ENCODE measurements around the gene GATC. TPM values are rescaled to one million over a fixed set of nuclear protein-coding genes. Genes with fewer than 3 reads are reported as not detected.

Gene GATC
- total RNA-seq, 1 experiment from 2014 or later, result 30.9 TPM

- H3K4me3 Mint-ChIP-seq (ENCODE audit: unreplicated experiment), result no peak overlapping the region
- CTCF ChIA-PET, result interaction anchor here (0.6 kb wide), 1 partner anchor 10 kb away, joined by 3 read pairs; no protein-coding TSS in a partner anchor
- POLR2A ChIA-PET, result no interaction called here
- H3K27me3 ChIP-seq (replicated peaks; ENCODE audit: control insufficient read depth, insufficient read depth, low read length), result no peaks in the 10 kb centered on the region
- H3K27ac Mint-ChIP-seq (ENCODE audit: unreplicated experiment), result no peak overlapping the region
- no peak overlapping the region for H3K4me3 ChIP-seq (ENCODE audit: low read depth, low read length)
- no peak for TF ChIP-seq CTCF (IDR thresholded peaks at IDR 0.05; ENCODE audit: insufficient read depth in 1 of 2, low read depth in 1 of 2, low read length in 1 of 2, severe bottlenecking in 1 of 2, unreplicated experiment in 1 of 2)
- no peaks in the 10 kb centered on the region for H3K27me3 Mint-ChIP-seq (ENCODE audit: insufficient read depth, unreplicated experiment)
- H3K4me1 ChIP-seq, result peaks cover 17% of the 10 kb centered on the region
- peaks cover 3% of the 10 kb centered on the region for H3K36me3 ChIP-seq (ENCODE audit: control insufficient read depth, insufficient read depth, low read length)
- no peak for DNase-seq
- no TSS peak for BruUV-seq (replicated peaks)
- H3K9me3 ChIP-seq, result no peaks in the 10 kb centered on the region
- H3K4me1 Mint-ChIP-seq (ENCODE audit: low read depth, unreplicated experiment), result peaks cover 19% of the 10 kb centered on the region
- H3K9me3 Mint-ChIP-seq (ENCODE audit: unreplicated experiment), result no peaks in the 10 kb centered on the region
- H3K36me3 Mint-ChIP-seq (ENCODE audit: insufficient read depth, unreplicated experiment), result peaks cover 55% of the 10 kb centered on the region
- intact Hi-C loops (cut with micrococcal nuclease; ENCODE audit: unreplicated experiment), result no loop called here
These were observed 52.7 kb downstream of the GATC start for GRCh38 chr12:120498870-120499515.

GRCh38 chr12:120500581-120500980 lies 54.3 kb downstream of the GATC start:
- intact Hi-C loops (cut with micrococcal nuclease; ENCODE audit: unreplicated experiment), result no loop called here
- Histone ChIP-seq H3K9me3 (no peaks in the 10 kb centered on the region), H3K27me3 (replicated peaks; ENCODE audit: control insufficient read depth, insufficient read depth, low read length) (no peaks in the 10 kb centered on the region), H3K4me3 (ENCODE audit: low read depth, low read length) (no peak overlapping the region), H3K4me1 (peaks cover 11% of the 10 kb centered on the region), H3K36me3 (ENCODE audit: control insufficient read depth, insufficient read depth, low read length) (peaks cover 3% of the 10 kb centered on the region)
- Mint-ChIP-seq H3K27me3 (ENCODE audit: insufficient read depth, unreplicated experiment) (no peaks in the 10 kb centered on the region), H3K4me1 (ENCODE audit: low read depth, unreplicated experiment) (peaks cover 12% of the 10 kb centered on the region), H3K9me3 (ENCODE audit: unreplicated experiment) (no peaks in the 10 kb centered on the region), H3K36me3 (ENCODE audit: insufficient read depth, unreplicated experiment) (peaks cover 56% of the 10 kb centered on the region), H3K4me3 (ENCODE audit: unreplicated experiment) (no peak overlapping the region), H3K27ac (ENCODE audit: unreplicated experiment) (no peak overlapping the region)
- POLR2A ChIA-PET, result no interaction called here
- CTCF ChIA-PET, result interaction anchor here (0.6 kb wide), 1 partner anchor 66 kb away, joined by 3 read pairs; no protein-coding TSS in a partner anchor
- no TSS peak for BruUV-seq (replicated peaks)
- DNase-seq, result no peak
- TF ChIP-seq CTCF (IDR thresholded peaks at IDR 0.05; ENCODE audit: insufficient read depth in 1 of 2, low read depth in 1 of 2, low read length in 1 of 2, severe bottlenecking in 1 of 2, unreplicated experiment in 1 of 2), result no peak

GRCh38 chr12:120504587-120504986 lies 58.3 kb downstream of the GATC start:
- no peak overlapping the region for H3K27ac Mint-ChIP-seq (ENCODE audit: unreplicated experiment)
- H3K4me3 ChIP-seq (ENCODE audit: low read depth, low read length), result no peak overlapping the region
- POLR2A ChIA-PET, result no interaction called here
- peaks cover 22% of the 10 kb centered on the region for H3K36me3 Mint-ChIP-seq (ENCODE audit: insufficient read depth, unreplicated experiment)
- H3K9me3 ChIP-seq, result no peaks in the 10 kb centered on the region
- H3K4me3 Mint-ChIP-seq (ENCODE audit: unreplicated experiment), result no peak overlapping the region
- no peak for DNase-seq
- H3K9me3 Mint-ChIP-seq (ENCODE audit: unreplicated experiment), result no peaks in the 10 kb centered on the region
- CTCF ChIA-PET, result no interaction called here
- H3K36me3 ChIP-seq (ENCODE audit: control insufficient read depth, insufficient read depth, low read length), result peaks cover 2% of the 10 kb centered on the region; the same call in 1 of the 2 replicates
- intact Hi-C loops (cut with micrococcal nuclease; ENCODE audit: unreplicated experiment), result no loop called here
- no peaks in the 10 kb centered on the region for H3K27me3 Mint-ChIP-seq (ENCODE audit: insufficient read depth, unreplicated experiment)
- TF ChIP-seq CTCF (IDR thresholded peaks at IDR 0.05; ENCODE audit: insufficient read depth in 1 of 2, low read depth in 1 of 2, low read length in 1 of 2, severe bottlenecking in 1 of 2, unreplicated experiment in 1 of 2), result no peak
- peaks cover 3% of the 10 kb centered on the region for H3K4me1 Mint-ChIP-seq (ENCODE audit: low read depth, unreplicated experiment)
- BruUV-seq (replicated peaks), result no TSS peak
- H3K4me1 ChIP-seq, result peaks cover 7% of the 10 kb centered on the region; the same call in 1 of the 2 replicates
- no peaks in the 10 kb centered on the region for H3K27me3 ChIP-seq (replicated peaks; ENCODE audit: control insufficient read depth, insufficient read depth, low read length)

Data from Caco-2 (cell line).